Kidney epithelial cell (primary cell): ENCODE measurements around the gene PDCD1. TPM values are rescaled to one million over a fixed set of nuclear protein-coding genes. Genes with fewer than 3 reads are reported as not detected.
"Not testable (repeated sequence)": the region's sequence is repeated elsewhere in the genome, so short reads cannot be mapped to it uniquely, and the experiment has no call there.

Source experiments
- DNase-seq: peaks from one replicate; pipeline ENCODE4 v3.0.0-alpha.2; 2010; ENCODE audit warnings: low read depth
- H3K27me3 ChIP-seq: 2 replicates; pipeline ENCODE4 v1.6.0; 2011; ENCODE audit warnings: low read length; ENCODE audit not compliant: control insufficient read depth, insufficient read depth
- H3K36me3 ChIP-seq: 2 replicates; pipeline ENCODE4 v1.5.1; 2011; ENCODE audit warnings: low read length; ENCODE audit not compliant: control insufficient read depth, insufficient read depth
- H3K4me3 ChIP-seq: 2 replicates; pipeline ENCODE4 v1.5.1; 2011; ENCODE audit warnings: low read depth, mild to moderate bottlenecking, control low read depth, low read length
- total RNA-seq: library from RNA; depleted of rRNA; stranded (reverse); fragments of >200 nt; gene quantifications from 2 replicates; pipeline ENCODE4 v1.2.3, GENCODE V29; 2015
- TF ChIP-seq, protein P1 (sequence below): IDR thresholded peaks from 2 replicates; pipeline ENCODE4 v1.5.1; 2011; ENCODE audit warnings: mild to moderate bottlenecking, moderate library complexity, low read length, control low read depth, inconsistent platforms; ENCODE audit not compliant: insufficient read depth, poor library complexity, severe bottlenecking

Gene PDCD1
- total RNA-seq, 1 donor from 2014 or later = 1.0 TPM

DNA sequence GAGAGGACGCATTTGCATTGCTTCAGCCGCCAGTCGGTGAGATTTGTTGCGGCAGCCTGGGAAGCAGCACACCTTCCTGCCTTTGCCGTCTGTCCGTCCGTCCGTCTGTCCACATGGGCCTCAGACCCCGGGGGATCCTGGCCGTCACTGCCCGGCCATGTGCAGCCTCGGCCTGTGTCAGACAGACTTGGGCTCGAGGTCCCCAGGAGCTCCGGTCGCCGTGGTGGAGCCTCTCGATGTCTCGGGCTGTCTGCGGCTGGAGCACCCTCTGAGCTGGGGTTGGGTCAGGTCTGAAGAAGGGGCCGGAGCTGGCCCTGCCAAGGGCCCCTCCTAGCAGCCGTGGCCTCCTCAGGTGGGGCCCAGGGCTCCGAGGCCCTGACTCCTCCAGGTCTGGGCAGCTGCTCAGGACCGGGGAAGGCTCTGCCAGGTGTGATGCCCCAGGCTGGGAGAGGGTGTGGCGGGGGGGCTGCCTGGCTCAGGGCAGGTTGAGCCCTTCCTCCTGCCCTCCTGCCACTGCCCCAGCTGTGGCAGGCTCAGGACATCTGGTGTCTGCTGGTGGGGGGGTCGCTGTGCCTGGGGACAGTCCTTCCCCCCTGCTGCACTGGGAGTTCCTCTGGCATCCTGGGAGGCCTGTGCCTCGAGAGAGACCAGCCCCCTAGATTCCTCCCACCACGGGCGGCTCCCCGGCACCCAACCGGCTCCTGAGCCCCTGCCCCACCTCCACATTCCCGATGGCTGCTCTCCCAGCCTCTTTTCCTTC is 37.9 kb downstream of the PDCD1 start:
- H3K4me3 ChIP-seq = no peak overlapping the region
- H3K27me3 ChIP-seq = no peaks in the 10 kb centered on the region
- TF ChIP-seq, protein P1, sequence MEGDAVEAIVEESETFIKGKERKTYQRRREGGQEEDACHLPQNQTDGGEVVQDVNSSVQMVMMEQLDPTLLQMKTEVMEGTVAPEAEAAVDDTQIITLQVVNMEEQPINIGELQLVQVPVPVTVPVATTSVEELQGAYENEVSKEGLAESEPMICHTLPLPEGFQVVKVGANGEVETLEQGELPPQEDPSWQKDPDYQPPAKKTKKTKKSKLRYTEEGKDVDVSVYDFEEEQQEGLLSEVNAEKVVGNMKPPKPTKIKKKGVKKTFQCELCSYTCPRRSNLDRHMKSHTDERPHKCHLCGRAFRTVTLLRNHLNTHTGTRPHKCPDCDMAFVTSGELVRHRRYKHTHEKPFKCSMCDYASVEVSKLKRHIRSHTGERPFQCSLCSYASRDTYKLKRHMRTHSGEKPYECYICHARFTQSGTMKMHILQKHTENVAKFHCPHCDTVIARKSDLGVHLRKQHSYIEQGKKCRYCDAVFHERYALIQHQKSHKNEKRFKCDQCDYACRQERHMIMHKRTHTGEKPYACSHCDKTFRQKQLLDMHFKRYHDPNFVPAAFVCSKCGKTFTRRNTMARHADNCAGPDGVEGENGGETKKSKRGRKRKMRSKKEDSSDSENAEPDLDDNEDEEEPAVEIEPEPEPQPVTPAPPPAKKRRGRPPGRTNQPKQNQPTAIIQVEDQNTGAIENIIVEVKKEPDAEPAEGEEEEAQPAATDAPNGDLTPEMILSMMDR = no peak
- DNase-seq = no peak
- no peaks in the 10 kb centered on the region for H3K36me3 ChIP-seq

DNA sequence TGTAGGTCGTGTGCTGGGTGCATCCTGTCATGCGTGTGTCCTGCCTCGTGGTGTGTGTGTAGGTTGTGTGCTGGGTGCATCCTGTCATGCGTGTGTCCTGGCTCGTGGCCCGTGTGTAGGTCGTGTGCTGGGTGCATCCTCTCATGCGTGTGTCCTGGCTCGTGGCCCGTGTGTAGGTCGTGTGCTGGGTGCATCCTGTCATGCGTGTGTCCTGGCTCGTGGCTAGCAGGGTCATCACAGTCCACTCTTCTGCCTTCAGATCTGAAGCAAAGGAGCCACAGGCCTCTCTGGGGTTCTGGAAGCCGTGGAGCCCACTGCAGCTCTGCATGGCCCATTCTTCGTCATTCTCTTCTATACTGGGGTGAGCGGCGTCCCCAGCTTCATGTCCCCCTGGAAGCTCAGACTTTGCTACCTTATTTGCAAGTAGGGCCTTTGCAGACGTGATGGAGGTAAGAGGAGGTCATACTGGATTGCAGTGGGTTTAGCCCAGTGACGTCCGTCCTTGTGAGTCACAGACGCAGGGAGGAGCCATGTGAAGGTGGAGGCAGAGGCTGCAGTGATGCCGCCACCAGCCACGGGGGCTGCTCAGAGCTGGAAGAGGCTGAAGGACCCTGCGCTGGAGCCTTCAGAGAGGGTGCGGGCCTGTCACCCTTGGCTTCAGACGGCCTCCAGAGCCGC is 38.6 kb downstream of the PDCD1 start:
- not testable (repeated sequence) for H3K36me3 ChIP-seq, DNase-seq, H3K27me3 ChIP-seq, H3K4me3 ChIP-seq

DNA sequence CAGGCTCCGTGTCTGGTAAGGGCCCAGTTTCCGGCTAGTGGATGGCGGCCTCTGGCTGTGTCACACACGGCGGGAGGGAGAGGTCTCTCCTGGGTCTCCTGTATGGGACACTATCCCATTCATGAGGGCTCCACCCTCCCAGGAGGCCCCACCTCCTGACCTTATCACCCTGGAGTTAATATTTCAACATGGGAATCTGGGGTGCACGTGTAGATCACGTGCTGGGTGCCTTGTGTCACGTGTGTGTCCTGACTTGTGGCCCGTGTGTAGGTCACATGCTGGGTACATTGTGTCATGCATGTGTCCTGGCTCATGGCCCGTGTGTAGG is 39.8 kb downstream of the PDCD1 start:
- Histone ChIP-seq H3K36me3 (no peaks in the 10 kb centered on the region), H3K4me3 (no peak overlapping the region), H3K27me3 (peaks cover 15% of the 10 kb centered on the region)
- TF ChIP-seq, protein P1 = no peak
- no peak for DNase-seq

DNA sequence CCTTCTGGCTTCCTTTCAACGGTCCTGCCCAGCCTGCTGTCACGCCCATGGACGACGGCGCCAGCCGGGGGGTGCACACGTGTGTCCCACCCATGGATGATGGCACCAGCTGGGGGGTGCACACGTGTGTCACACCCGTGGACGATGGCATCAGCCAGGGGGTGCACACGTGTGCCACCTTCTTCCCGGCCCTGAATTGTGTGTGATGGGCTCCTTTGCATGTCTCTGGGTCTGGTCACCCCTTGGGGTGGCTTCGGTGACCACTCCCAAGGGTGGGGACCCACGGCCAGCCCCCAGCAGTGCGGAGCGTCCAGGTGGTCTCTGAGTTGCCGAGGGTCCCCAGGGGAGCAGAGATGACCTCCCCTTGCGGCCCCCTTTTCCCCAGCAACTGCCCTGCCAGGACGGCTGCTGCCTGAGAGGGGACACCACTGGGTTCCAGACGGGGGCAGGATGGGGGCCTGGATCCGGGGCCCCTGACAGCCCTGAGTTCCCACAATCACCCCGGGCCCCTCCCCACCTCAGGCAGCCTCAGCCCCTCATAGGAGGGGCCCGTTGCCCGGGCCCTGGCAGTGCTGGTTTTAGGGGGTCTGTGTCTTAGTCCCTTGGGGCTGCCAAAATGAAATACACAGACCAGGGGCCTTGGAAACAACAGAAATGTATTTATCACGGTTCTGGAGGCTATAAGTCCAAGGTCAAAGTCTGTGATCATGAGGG is 40.3 kb downstream of the PDCD1 start:
- H3K36me3 ChIP-seq = no peaks in the 10 kb centered on the region
- H3K27me3 ChIP-seq = peaks cover 16% of the 10 kb centered on the region
- no peak for DNase-seq

DNA sequence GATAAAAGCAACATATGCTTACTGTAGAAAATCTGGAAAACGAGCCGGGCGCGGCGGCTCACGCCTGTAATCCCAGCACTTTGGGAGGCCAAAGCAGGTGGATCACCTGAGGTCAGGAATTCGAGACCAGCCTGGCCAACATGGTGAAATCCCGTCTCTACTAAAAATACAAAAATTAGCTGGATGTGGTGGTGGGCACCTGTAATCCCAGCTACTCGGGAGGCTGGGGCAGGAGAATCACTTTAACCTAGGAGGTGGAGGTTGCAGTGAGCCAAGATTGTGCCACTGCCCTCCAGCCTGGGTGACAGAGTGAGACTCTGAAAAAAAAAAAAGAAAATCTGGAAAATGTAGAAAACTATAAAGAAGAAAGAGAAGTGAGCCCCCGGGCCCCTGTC is 40.9 kb downstream of the PDCD1 start:
- not testable (repeated sequence) for DNase-seq, H3K36me3 ChIP-seq, H3K4me3 ChIP-seq
- H3K27me3 ChIP-seq = peaks cover 17% of the 10 kb centered on the region

More for the DNA sequence above, 40.3 kb downstream of the PDCD1 start:
- no peak overlapping the region for H3K4me3 ChIP-seq
- TF ChIP-seq, protein P1 = no peak

DNA sequence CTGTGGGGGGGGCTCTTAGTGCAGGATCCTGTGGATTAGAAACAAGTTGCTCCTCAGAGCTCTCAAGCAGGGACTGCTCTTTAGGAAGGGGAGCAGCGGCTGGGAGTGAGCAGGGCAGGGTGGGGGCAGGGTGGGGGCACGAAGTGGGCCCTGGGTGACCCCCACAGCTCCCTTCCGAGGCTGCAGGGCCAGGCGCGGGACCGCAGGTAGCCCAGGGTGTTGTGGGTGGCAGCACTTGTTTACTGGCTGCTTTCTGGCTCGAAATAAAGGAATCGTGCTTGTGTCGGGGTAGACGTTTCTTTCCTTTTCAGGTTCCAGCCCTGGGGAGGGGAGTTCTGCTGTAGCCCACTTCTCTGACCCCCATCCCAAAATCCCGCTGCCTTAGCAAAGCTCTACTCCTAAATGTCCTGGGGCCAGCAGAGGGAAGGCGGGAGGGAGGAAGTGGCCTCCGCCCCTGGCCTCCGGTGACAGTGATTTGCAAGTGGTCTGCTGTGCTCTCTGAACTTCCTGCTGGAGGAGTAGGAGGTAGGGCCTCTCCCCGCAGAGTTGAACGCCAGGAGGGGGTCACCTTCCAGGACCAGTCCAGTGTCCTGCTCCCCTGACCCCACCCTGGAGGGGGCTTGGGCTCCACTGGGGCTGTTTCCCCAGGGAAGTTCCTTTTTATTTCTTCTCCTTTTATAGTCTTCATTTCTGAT is 41.4 kb downstream of the PDCD1 start:
- TF ChIP-seq, protein P1 = no peak

More for the DNA sequence above, 41.4 kb downstream of the PDCD1 start:
- H3K36me3 ChIP-seq = no peaks in the 10 kb centered on the region
- H3K27me3 ChIP-seq = peaks cover 17% of the 10 kb centered on the region
- no peak overlapping the region for H3K4me3 ChIP-seq
- no peak for DNase-seq
